Measurements from ENCODE around the gene CRLF2. TPM values are rescaled to one million over a fixed set of nuclear protein-coding genes. Genes with fewer than 3 reads are reported as not detected.

Gene CRLF2
- 1 to 10 TPM in 1 of 4 donors, under 1 TPM in 1, not detected in 2; 0.22 to 1.5 TPM for total RNA-seq

- no peak for TF ChIP-seq CTCF (IDR thresholded peaks at IDR 0.05; ENCODE audit: low read depth)
These were observed at the start of gene CRLF2 for GRCh38 chrX:1212532-1212931. Gene CRLF2 (minus strand): TSS chrX:1212649. CDS start chrX:1212634, 15 bp downstream.

GRCh38 chrX:1261285-1261684 lies 48.8 kb upstream of the CRLF2 start:
- TF ChIP-seq CTCF (IDR thresholded peaks at IDR 0.05; ENCODE audit: low read depth): no peak

- TF ChIP-seq CTCF (IDR thresholded peaks at IDR 0.05; ENCODE audit: low read depth): no peak
These were observed 40.4 kb upstream of the CRLF2 start for GRCh38 chrX:1252861-1253260.

- no peak for TF ChIP-seq CTCF (IDR thresholded peaks at IDR 0.05; ENCODE audit: low read depth)
These were observed 36.8 kb upstream of the CRLF2 start for GRCh38 chrX:1249101-1249887.

GRCh38 chrX:1248331-1249061 lies 36.0 kb upstream of the CRLF2 start:
- TF ChIP-seq CTCF (IDR thresholded peaks at IDR 0.05; ENCODE audit: low read depth): no peak

- TF ChIP-seq CTCF (IDR thresholded peaks at IDR 0.05; ENCODE audit: low read depth): no peak
These were observed 34.4 kb upstream of the CRLF2 start for GRCh38 chrX:1246816-1247215.

All from subcutaneous adipose tissue (tissue), 4 donors.